H1 (cell line): Measurements from ENCODE around the gene IL7R. TPM values are rescaled to one million over a fixed set of nuclear protein-coding genes. Genes with fewer than 3 reads are reported as not detected.

Experiments used
- CTCF ChIA-PET: fragments of 300-600 bp; sonication (Branson Sonifier 250); formaldehyde crosslinking; loops from one replicate; lab custom pipeline; 2021; ENCODE audit not compliant: partially characterized antibody; lab: Charles Lee
- POLR2A ChIA-PET: fragments of 300-600 bp; sonication (Branson Sonifier 250); formaldehyde crosslinking; loops from one replicate; lab custom pipeline; 2021; ENCODE audit warnings: inconsistent platforms; ENCODE audit not compliant: partially characterized antibody; lab: Charles Lee
- DNase-seq, 2 experiments: peaks; one replicate each; pipeline versions ENCODE4 v3.0.0 to v3.0.0-alpha.2; 2010 to 2022; ENCODE audit warnings: low spot score in 2 of 2, low read depth in 1 of 2, mixed read lengths in 1 of 2
- FAIRE-seq: peaks from 2 replicates; lab custom pipeline; 2011; peaks lifted over from hg19 to GRCh38; lab: Jason Lieb, UNC
- H2AFZ ChIP-seq: 2 replicates; pipeline ENCODE4 v1.8.1; 2012; ENCODE audit warnings: low read length, inconsistent platforms
- H2AK5ac ChIP-seq: 2 replicates; pipeline ENCODE4 v1.6.1; 2013; ENCODE audit warnings: low read depth, low read length
- H2BK120ac ChIP-seq: replicated peaks from 2 replicates; pipeline ENCODE3; 2013; ENCODE audit warnings: low read depth, low read length, inconsistent platforms
- H2BK12ac ChIP-seq: 2 replicates; pipeline ENCODE4 v1.6.1; 2013; ENCODE audit warnings: low read depth, low read length
- H2BK15ac ChIP-seq: 2 replicates; pipeline ENCODE4 v1.6.1; 2013; ENCODE audit warnings: low read length
- H2BK20ac ChIP-seq: 2 replicates; pipeline ENCODE4 v1.6.1; 2013; ENCODE audit warnings: low read length
- H2BK5ac ChIP-seq: 2 replicates; pipeline ENCODE4 v1.6.1; 2013; ENCODE audit warnings: low read depth, low read length
- H3K14ac ChIP-seq: 2 replicates; pipeline ENCODE4 v1.6.1; 2013; ENCODE audit warnings: inconsistent platforms; ENCODE audit not compliant: insufficient read length
- H3K18ac ChIP-seq: 2 replicates; pipeline ENCODE4 v1.6.1; 2013; ENCODE audit warnings: low read length; ENCODE audit errors: extremely low read depth
- H3K23ac ChIP-seq: 2 replicates; pipeline ENCODE4 v1.6.1; 2013; ENCODE audit warnings: inconsistent platforms; ENCODE audit not compliant: insufficient read length
- H3K23me2 ChIP-seq: 2 replicates; pipeline ENCODE4 v1.6.1; 2013; ENCODE audit warnings: low read depth, low read length
- H3K27ac ChIP-seq: 2 replicates; pipeline ENCODE4 v1.6.1; 2011; ENCODE audit warnings: low read depth, low read length, inconsistent platforms
- H3K27me3 ChIP-seq, 4 experiments: replicated peaks in 1 of 4; 1 replicate in 1 of 4; 2 replicates in 3 of 4; pipeline versions ENCODE4 v1.6.1 to v1.8.1; 2011 to 2013; ENCODE audit warnings: low read length in 3 of 4, mild to moderate bottlenecking in 3 of 4, inconsistent platforms in 2 of 4, mixed read lengths in 2 of 4, moderate library complexity in 1 of 4; ENCODE audit not compliant: control insufficient read depth in 3 of 4, insufficient read depth in 3 of 4; ENCODE audit errors: extremely low read depth in 1 of 4
- H3K36me3 ChIP-seq, 4 experiments: 2 replicates each; pipeline versions ENCODE4 v1.6.1 to v1.8.1; 2011 to 2013; ENCODE audit warnings: mild to moderate bottlenecking in 4 of 4, low read length in 3 of 4, moderate library complexity in 2 of 4, control low read depth in 1 of 4, inconsistent platforms in 1 of 4; ENCODE audit not compliant: insufficient read depth in 4 of 4, control insufficient read depth in 2 of 4
- H3K4ac ChIP-seq: replicated peaks from 2 replicates; pipeline ENCODE3; 2013; ENCODE audit warnings: low read length, low read depth, mixed read lengths, inconsistent platforms; ENCODE audit not compliant: insufficient read length
- H3K4me1 ChIP-seq, 4 experiments: replicated peaks in 1 of 4; 1 replicate in 1 of 4; 2 replicates in 3 of 4; pipeline versions ENCODE4 v1.6.1 to v1.8.1; 2011 to 2013; ENCODE audit warnings: low read length in 3 of 4, inconsistent platforms in 2 of 4, mixed read lengths in 1 of 4; ENCODE audit not compliant: insufficient read depth in 4 of 4, control insufficient read depth in 3 of 4
- H3K4me2 ChIP-seq, 2 experiments: 2 replicates each; pipeline versions ENCODE4 v1.6.1 to v1.8.1; 2011 to 2013; ENCODE audit warnings: low read depth in 2 of 2, low read length in 2 of 2, control low read depth in 1 of 2, inconsistent platforms in 1 of 2, mild to moderate bottlenecking in 1 of 2; ENCODE audit not compliant: insufficient read depth in 1 of 2
- H3K4me3 ChIP-seq, 4 experiments: fragments of 200-600, 300-600 bp in 1 of 4; sonication (generic), shearing (Covaris generic), sonication (Bioruptor Twin) in 1 of 4; 2 replicates each; pipeline versions ENCODE4 v1.5.1 to v1.8.1; 2011 to 2016; ENCODE audit warnings: low read length in 4 of 4, low read depth in 3 of 4, control low read depth in 2 of 4, inconsistent platforms in 2 of 4, mild to moderate bottlenecking in 2 of 4, mixed read lengths in 1 of 4, moderate library complexity in 1 of 4; ENCODE audit not compliant: insufficient read depth in 2 of 4; ENCODE audit errors: extremely low read depth in 1 of 4
- H3K56ac ChIP-seq: replicated peaks from 2 replicates; pipeline ENCODE3; 2013; ENCODE audit warnings: low read depth, mild to moderate bottlenecking, mixed read lengths, low read length, inconsistent platforms; ENCODE audit not compliant: insufficient read length
- H3K79me1 ChIP-seq: 2 replicates; pipeline ENCODE4 v1.6.1; 2013; ENCODE audit warnings: low read depth, low read length, control low read depth
- H3K79me2 ChIP-seq, 2 experiments: 2 replicates each; pipeline versions ENCODE4 v1.6.1 to v1.8.1; 2012 to 2013; ENCODE audit warnings: low read length in 2 of 2, mild to moderate bottlenecking in 2 of 2, inconsistent platforms in 1 of 2; ENCODE audit not compliant: insufficient read depth in 2 of 2, control insufficient read depth in 1 of 2
- H3K9ac ChIP-seq, 4 experiments: replicated peaks in 1 of 4; 1 replicate in 1 of 4; 2 replicates in 3 of 4; pipeline versions ENCODE4 v1.6.1 to v1.8.1; 2011 to 2013; ENCODE audit warnings: low read depth in 3 of 4, low read length in 3 of 4, control low read depth in 2 of 4, mild to moderate bottlenecking in 2 of 4, moderate library complexity in 2 of 4, inconsistent platforms in 1 of 4; ENCODE audit errors: extremely low read depth in 1 of 4
- H3K9me3 ChIP-seq, 2 experiments: 2 replicates each; pipeline versions ENCODE4 v1.6.1 to v1.8.1; 2012 to 2013; ENCODE audit warnings: mild to moderate bottlenecking in 2 of 2, moderate library complexity in 2 of 2, control low read depth in 1 of 2, inconsistent platforms in 1 of 2, low read depth in 1 of 2, low read length in 1 of 2, mixed read lengths in 1 of 2; ENCODE audit not compliant: insufficient read depth in 2 of 2
- H4K20me1 ChIP-seq, 2 experiments: replicated peaks in 1 of 2; 2 replicates each; pipeline versions ENCODE3 to v1.8.1; 2011 to 2013; ENCODE audit warnings: inconsistent platforms in 2 of 2, low read length in 2 of 2, mild to moderate bottlenecking in 1 of 2; ENCODE audit not compliant: insufficient read depth in 2 of 2, control insufficient read depth in 1 of 2
- H4K5ac ChIP-seq: 2 replicates; pipeline ENCODE4 v1.6.1; 2013; ENCODE audit warnings: low read length, low read depth, mixed read lengths, inconsistent platforms; ENCODE audit not compliant: insufficient read length
- H4K8ac ChIP-seq: 2 replicates; pipeline ENCODE4 v1.8.0; 2013; ENCODE audit warnings: mild to moderate bottlenecking, moderate library complexity, low read length, inconsistent platforms; ENCODE audit not compliant: insufficient read depth; ENCODE audit errors: extremely low read depth
- H4K91ac ChIP-seq: replicated peaks from 2 replicates; pipeline ENCODE3; 2013; ENCODE audit warnings: low read length, mixed read lengths, inconsistent platforms; ENCODE audit not compliant: insufficient read length
- TCF12 ChIP-seq: IDR thresholded peaks from 2 replicates; pipeline ENCODE4 v1.6.1; 2011; ENCODE audit warnings: low read depth, mild to moderate bottlenecking, low read length
- polyA plus RNA-seq, 7 experiments: library from polyadenylated mRNA; depleted of rRNA in 3 of 7; stranded (reverse) in 5 of 7; unstranded in 2 of 7; fragments of >200 nt in 5 of 7; fragments of 200-250 nt in 2 of 7; gene quantifications; 1 replicate in 5 of 7; 2 replicates in 1 of 7; 4 replicates in 1 of 7; pipeline versions ENCODE4 v1.2.1 to v1.2.3, GENCODE V29; 2011 to 2013; ENCODE audit warnings: missing spikeins in 2 of 7, mixed read lengths in 2 of 7
- total RNA-seq: library from RNA; stranded (reverse); fragmentation: NEBNext Ultra II Directional; extraction: Animal tissue kit (Norgen Biotek cat#: 25700); gene quantifications from 2 replicates; pipeline ENCODE4 v1.2.1, GENCODE V29; 2021

Gene IL7R
- total and polyA plus RNA-seq, 2 of the 8 experiments (the other 6 are each of a cell fraction or from before 2014, with no cell fraction given) = not detected

DNA sequence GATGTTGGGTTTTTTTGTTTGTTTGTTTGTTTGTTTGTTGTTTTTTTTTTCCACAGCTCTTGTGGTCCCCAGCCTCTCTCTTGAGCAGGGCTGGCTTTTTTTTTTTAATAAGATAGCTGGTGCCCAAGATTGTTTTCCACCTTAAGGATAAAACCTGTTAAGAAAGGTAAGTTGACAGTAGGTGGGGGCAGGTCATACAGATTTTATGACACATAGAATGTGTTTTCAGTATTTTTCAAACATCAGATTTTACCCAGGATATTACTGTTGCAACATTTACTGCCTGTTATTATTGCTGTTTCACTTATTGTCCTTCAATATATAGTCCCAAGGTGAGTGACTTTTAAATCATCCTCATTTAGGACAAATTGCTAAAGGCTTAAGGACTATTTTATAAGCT, 3.9 kb upstream of the IL7R start:
- no peaks in the 10 kb centered on the region for H3K79me1 ChIP-seq
- no peak overlapping the region for H4K5ac ChIP-seq
- ChIA-PET CTCF (no interaction called here), POLR2A (no interaction called here)
- H3K14ac ChIP-seq = no peak overlapping the region
- FAIRE-seq (no peak), DNase-seq (no peak)
- H2AFZ ChIP-seq = no peak overlapping the region
- no peak overlapping the region for H4K8ac ChIP-seq
- no peak overlapping the region for H3K56ac ChIP-seq
- H3K9ac ChIP-seq = no peak overlapping the region
- no peak overlapping the region for H3K18ac ChIP-seq
- no peaks in the 10 kb centered on the region for H3K36me3 ChIP-seq
- no peaks in the 10 kb centered on the region for H3K27me3 ChIP-seq
- peaks cover under 1 to 6% of the 10 kb centered on the region in 2 experiments; a peak in 2 of 4 replicates for H3K9me3 ChIP-seq
- no peak overlapping the region for H3K27ac ChIP-seq
- no peak overlapping the region for H3K4me2 ChIP-seq
- no peak for TF ChIP-seq TCF12
- no peak overlapping the region for H2BK15ac ChIP-seq
- no peak overlapping the region for H3K4ac ChIP-seq
- no peak overlapping the region for H2BK20ac ChIP-seq
- no peak overlapping the region for H2BK5ac ChIP-seq
- H2BK12ac ChIP-seq = no peak overlapping the region
- no peaks in the 10 kb centered on the region for H3K79me2 ChIP-seq
- no peak overlapping the region for H2AK5ac ChIP-seq
- no peak overlapping the region for H2BK120ac ChIP-seq
- H4K20me1 ChIP-seq = no peaks in the 10 kb centered on the region
- H3K23me2 ChIP-seq = no peaks in the 10 kb centered on the region
- H3K4me1 ChIP-seq = no peaks in the 10 kb centered on the region
- no peak overlapping the region for H3K23ac ChIP-seq
- no peak overlapping the region for H4K91ac ChIP-seq
- H3K4me3 ChIP-seq = no peak overlapping the region
